ENCODE data around the gene GSTM2. TPM values are rescaled to one million over a fixed set of nuclear protein-coding genes. Genes with fewer than 3 reads are reported as not detected.
A peak's percentile ranks its signal among the peaks of the same experiment; 100 is the strongest.

Gene GSTM2
- total and polyA plus RNA-seq, 2 of the 4 experiments (the other 2 are of a cell fraction) = 10.2 to 85.5 TPM

DNA sequence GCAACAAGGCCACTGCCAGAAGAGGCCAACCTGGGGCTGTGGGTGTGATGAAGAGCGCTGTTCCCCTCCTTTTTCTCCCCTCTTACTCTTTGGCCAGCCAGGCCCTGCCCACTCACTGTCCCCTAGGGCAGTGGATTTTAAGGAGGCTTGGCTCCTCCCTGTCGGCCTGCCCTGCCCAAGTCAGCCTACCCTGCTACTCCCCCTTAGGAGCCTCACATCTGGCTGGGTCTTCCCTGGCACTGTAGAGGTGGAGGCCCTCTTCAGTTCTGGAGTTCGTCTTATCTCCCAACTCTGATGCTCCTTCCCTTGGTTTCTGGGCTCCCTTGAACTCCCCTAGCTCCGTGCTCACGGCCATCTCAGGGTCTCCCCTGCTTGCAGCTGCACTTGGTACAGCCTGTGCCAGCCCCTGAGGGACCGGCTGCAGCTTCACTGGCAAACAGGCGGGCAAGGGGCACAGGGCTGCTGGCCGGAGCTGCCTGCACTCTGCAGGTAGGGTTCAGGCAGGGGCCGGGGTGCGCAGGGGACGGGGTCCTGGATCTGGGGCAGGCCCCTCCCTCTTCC is 44.2 kb upstream of the GSTM2 start:
- H3K4me1 ChIP-seq (ENCODE audit: control insufficient read depth, insufficient read depth, low read length) = peaks cover 37% of the 10 kb centered on the region
- H3K9me3 ChIP-seq (ENCODE audit: control insufficient read depth, insufficient read depth, low read length) = no peaks in the 10 kb centered on the region
- ATAC-seq (ENCODE audit: low read depth) (no peak), DNase-seq (no peak)
- no peak overlapping the region for H3K4me3 ChIP-seq (ENCODE audit: insufficient read depth, low read depth, low read length)
- H2BK5ac ChIP-seq (ENCODE audit: low read depth, low read length, poor library complexity, severe bottlenecking) = peak overlapping the region; percentile 0
- no peak overlapping the region for H3K18ac ChIP-seq (ENCODE audit: low read depth, low read length)
- no peak overlapping the region for H2BK15ac ChIP-seq (ENCODE audit: low read depth, low read length)
- peaks cover 19 to 86% of the 10 kb centered on the region in 2 experiments; a peak in 3 of 4 replicates for H3K79me1 ChIP-seq (ENCODE audit: low read depth in 1 of 2, low read length in 2 of 2)
- H2AK9ac ChIP-seq (replicated peaks; ENCODE audit: low read depth, low read length, poor library complexity) = peak overlapping the region; percentile 89
- no peak overlapping the region for H3K27ac ChIP-seq (ENCODE audit: insufficient read depth, low read length)
- POLR2A ChIA-PET (ENCODE audit: unreplicated experiment) = no interaction called here
- CTCF ChIA-PET = no interaction called here
- TF ChIP-seq BHLHE40 (IDR thresholded peaks at IDR 0.05; ENCODE audit: low read depth, low read length) (no peak), CHD1 (IDR thresholded peaks at IDR 0.05; ENCODE audit: low read depth, low read length) (no peak), FOS (IDR thresholded peaks at IDR 0.05; ENCODE audit: low read depth, low read length) (no peak), NFE2L2 (IDR thresholded peaks at IDR 0.05; ENCODE audit: low read depth, low read length) (no peak), MAZ (IDR thresholded peaks at IDR 0.05; ENCODE audit: borderline replicate concordance, low read depth, low read length) (no peak), MXI1 (IDR thresholded peaks at IDR 0.05; ENCODE audit: borderline replicate concordance, low read depth, low read length) (no peak), RCOR1 (IDR thresholded peaks at IDR 0.05; ENCODE audit: insufficient replicate concordance, low read length) (no peak), CTCF (conservative IDR thresholded peaks at IDR 0.05; ENCODE audit: low read depth, low read length) (no peak), POLR2A (IDR thresholded peaks at IDR 0.05; ENCODE audit: low read depth, low read length) (no peak), CEBPB (IDR thresholded peaks at IDR 0.05; ENCODE audit: low read depth, low read length) (no peak), SMC3 (IDR thresholded peaks at IDR 0.05; ENCODE audit: low read depth, low read length) (no peak)
- TF ChIP-seq, protein P1, sequence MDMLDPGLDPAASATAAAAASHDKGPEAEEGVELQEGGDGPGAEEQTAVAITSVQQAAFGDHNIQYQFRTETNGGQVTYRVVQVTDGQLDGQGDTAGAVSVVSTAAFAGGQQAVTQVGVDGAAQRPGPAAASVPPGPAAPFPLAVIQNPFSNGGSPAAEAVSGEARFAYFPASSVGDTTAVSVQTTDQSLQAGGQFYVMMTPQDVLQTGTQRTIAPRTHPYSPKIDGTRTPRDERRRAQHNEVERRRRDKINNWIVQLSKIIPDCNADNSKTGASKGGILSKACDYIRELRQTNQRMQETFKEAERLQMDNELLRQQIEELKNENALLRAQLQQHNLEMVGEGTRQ (IDR thresholded peaks at IDR 0.05; ENCODE audit: low read depth, low read length) = no peak
- TF ChIP-seq, protein P2, sequence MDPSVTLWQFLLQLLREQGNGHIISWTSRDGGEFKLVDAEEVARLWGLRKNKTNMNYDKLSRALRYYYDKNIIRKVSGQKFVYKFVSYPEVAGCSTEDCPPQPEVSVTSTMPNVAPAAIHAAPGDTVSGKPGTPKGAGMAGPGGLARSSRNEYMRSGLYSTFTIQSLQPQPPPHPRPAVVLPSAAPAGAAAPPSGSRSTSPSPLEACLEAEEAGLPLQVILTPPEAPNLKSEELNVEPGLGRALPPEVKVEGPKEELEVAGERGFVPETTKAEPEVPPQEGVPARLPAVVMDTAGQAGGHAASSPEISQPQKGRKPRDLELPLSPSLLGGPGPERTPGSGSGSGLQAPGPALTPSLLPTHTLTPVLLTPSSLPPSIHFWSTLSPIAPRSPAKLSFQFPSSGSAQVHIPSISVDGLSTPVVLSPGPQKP (IDR thresholded peaks at IDR 0.05; ENCODE audit: borderline replicate concordance, low read depth, low read length) = no peak
- dilution Hi-C loops (cut with HindIII; ENCODE audit: low sequenced_read_pairs, unreplicated experiment) = no loop called here
- BruUV-seq (replicated peaks) = no TSS peak
- peak overlapping the region; percentile 57 for H3K4me2 ChIP-seq (ENCODE audit: low read depth, low read length)
- H3K14ac ChIP-seq (replicated peaks; ENCODE audit: low read depth, low read length) = peak overlapping the region; percentile 4
- peak overlapping the region in 1 of 2 experiments; percentile 12; a peak in 1 of 4 replicates for H4K8ac ChIP-seq (ENCODE audit: low read depth in 2 of 2, low read length in 2 of 2)
- no peak overlapping the region for H2BK20ac ChIP-seq (ENCODE audit: low read depth, low read length)
- peaks cover 29% of the 10 kb centered on the region for H3K36me3 ChIP-seq (ENCODE audit: control insufficient read depth, insufficient read depth, low read length)
- H4K20me1 ChIP-seq (ENCODE audit: insufficient read depth, low read length) = peaks cover 63% of the 10 kb centered on the region
- no peak overlapping the region for H3K56ac ChIP-seq (ENCODE audit: extremely low read depth, insufficient read depth, low read length)
- intact Hi-C loops (cut with micrococcal nuclease) = loop anchor here (10.0 kb wide), 1 partner anchor 339 kb away; the partner anchor contains the start of gene PSRC1
- H4K91ac ChIP-seq (ENCODE audit: insufficient read depth, low read depth, low read length) = no peak overlapping the region; the same call in 1 of the 2 replicates
- 40% methylated on average over 3 of the region's 11 CpGs; no CpG with 5 or more reads in 1 of the 2 experiments for WGBS, 2 experiments (ENCODE audit: extremely low coverage in 2 of 2, insufficient read length in 1 of 2)
- H3K27me3 ChIP-seq (ENCODE audit: control insufficient read depth, insufficient read depth, low read length) = no peaks in the 10 kb centered on the region
- no peak overlapping the region; the same call in 1 of the 2 replicates for H4K5ac ChIP-seq (ENCODE audit: low read depth, low read length)
- peak overlapping the region; percentile 65; the same call in 1 of the 2 replicates for H3K23ac ChIP-seq (ENCODE audit: low read depth, low read length)
- H2BK120ac ChIP-seq (ENCODE audit: low read depth, low read length) = no peak overlapping the region
- no peak overlapping the region for H2AK5ac ChIP-seq (ENCODE audit: low read depth, low read length)
- peak overlapping the region; percentile 7; the same call in 1 of the 2 replicates for H3K9ac ChIP-seq (ENCODE audit: low read depth, low read length)
- H3K4ac ChIP-seq (ENCODE audit: low read depth, low read length) = 0 out of 2 replicates have a peak overlapping the region, but pooled peaks have one; percentile 1
- H2AFZ ChIP-seq (replicated peaks; ENCODE audit: low read length, poor library complexity) = no peak overlapping the region
- in situ Hi-C loops (cut with MboI; ENCODE audit: low sequenced_read_pairs) = loop anchor here (5.0 kb wide), 1 partner anchor 76 kb away; the partner anchor contains the start of gene GNAI3
- peaks cover 21% of the 10 kb centered on the region for H3K9me1 ChIP-seq (ENCODE audit: insufficient read depth, low read length)
